ACC112 (cell line): Measurements from ENCODE around the gene FAT4.

Source experiments
- H2AFZ ChIP-seq: fragments of 200-600 bp; sonication (generic); one replicate; pipeline ENCODE4 v1.6.0; 2017; ENCODE audit warnings: antibody characterized with exemption, low read length; ENCODE audit not compliant: unreplicated experiment
- H3K27ac ChIP-seq: fragments of 200-600 bp; sonication (generic); 2 replicates; pipeline ENCODE4 v1.5.1; 2014; ENCODE audit warnings: low read depth, mild to moderate bottlenecking, antibody characterized with exemption, low read length, moderate library complexity
- H3K27me3 ChIP-seq: fragments of 200-600 bp; sonication (generic); 2 replicates; pipeline ENCODE4 v1.6.1; 2014; ENCODE audit warnings: mild to moderate bottlenecking, antibody characterized with exemption, low read length, moderate library complexity, mixed read lengths; ENCODE audit not compliant: insufficient read depth
- H3K36me3 ChIP-seq: fragments of 200-600 bp; sonication (generic); 2 replicates; pipeline ENCODE4 v1.6.1; 2016; ENCODE audit warnings: mild to moderate bottlenecking, antibody characterized with exemption, low read length, moderate library complexity, mixed read lengths; ENCODE audit not compliant: insufficient read depth
- H3K4me1 ChIP-seq: fragments of 200-600 bp; sonication (generic); one replicate; pipeline ENCODE4 v1.6.1; 2016; ENCODE audit warnings: low read length, mixed read lengths; ENCODE audit not compliant: insufficient read depth, unreplicated experiment, control insufficient read depth
- H3K4me3 ChIP-seq: fragments of 200-600 bp; sonication (generic); 2 replicates; pipeline ENCODE4 v1.5.1; 2014; ENCODE audit warnings: mild to moderate bottlenecking, low read depth, low read length
- H3K79me2 ChIP-seq: fragments of 200-600 bp; sonication (generic); one replicate; pipeline ENCODE4 v1.6.0; 2016; ENCODE audit warnings: low read length; ENCODE audit not compliant: control insufficient read depth, unreplicated experiment, insufficient read depth

FAT4 gene

DNA sequence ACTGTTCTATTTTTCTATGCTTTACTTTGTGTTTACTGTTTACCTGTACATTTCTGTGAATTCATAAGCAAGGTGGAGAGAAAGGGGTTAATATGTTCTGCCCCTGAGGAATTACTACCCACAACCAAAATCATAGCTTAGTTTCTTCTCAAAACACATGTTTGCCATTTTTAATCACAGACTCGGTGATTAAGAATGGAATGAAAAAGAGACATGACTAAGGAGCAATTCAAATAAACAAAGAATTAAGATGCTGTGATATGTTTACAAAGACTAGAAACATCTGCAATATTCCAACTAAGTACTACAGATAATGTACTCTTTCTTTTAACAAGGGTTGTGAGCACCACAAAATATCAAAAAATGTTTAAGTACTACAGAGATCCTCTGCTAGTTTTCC lies 11.7 kb upstream of the FAT4 start:
- H3K4me1 ChIP-seq = no peaks in the 10 kb centered on the region
- no peaks in the 10 kb centered on the region for H3K36me3 ChIP-seq
- H3K4me3 ChIP-seq = no peak overlapping the region
- H3K79me2 ChIP-seq = no peaks in the 10 kb centered on the region
- no peaks in the 10 kb centered on the region for H3K27me3 ChIP-seq
- H2AFZ ChIP-seq = peak overlapping the region; percentile 64
- H3K27ac ChIP-seq = no peak overlapping the region

DNA sequence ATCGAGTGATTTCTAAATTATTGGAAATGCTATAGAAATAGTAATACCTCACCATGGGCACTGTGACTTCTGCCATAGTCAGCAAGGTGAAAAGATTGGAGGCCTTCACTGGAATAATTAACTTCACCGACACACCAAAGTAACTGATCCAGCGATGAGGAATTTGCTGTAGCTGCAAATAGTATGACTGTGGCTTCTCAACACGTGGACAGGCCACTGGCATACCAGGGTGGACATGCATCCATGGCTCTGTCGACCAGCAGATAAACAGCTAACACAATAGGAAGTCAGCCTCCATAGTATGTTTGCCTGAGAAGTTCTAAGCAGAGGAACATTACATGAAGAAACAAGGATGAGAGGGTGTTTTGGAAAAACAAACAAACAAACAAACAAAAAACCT lies 10.9 kb upstream of the FAT4 start:
- Histone ChIP-seq H3K79me2 (no peaks in the 10 kb centered on the region), H3K27ac (no peak overlapping the region), H3K4me1 (no peaks in the 10 kb centered on the region), H3K4me3 (no peak overlapping the region), H3K36me3 (no peaks in the 10 kb centered on the region), H2AFZ (no peak overlapping the region), H3K27me3 (no peaks in the 10 kb centered on the region)

DNA sequence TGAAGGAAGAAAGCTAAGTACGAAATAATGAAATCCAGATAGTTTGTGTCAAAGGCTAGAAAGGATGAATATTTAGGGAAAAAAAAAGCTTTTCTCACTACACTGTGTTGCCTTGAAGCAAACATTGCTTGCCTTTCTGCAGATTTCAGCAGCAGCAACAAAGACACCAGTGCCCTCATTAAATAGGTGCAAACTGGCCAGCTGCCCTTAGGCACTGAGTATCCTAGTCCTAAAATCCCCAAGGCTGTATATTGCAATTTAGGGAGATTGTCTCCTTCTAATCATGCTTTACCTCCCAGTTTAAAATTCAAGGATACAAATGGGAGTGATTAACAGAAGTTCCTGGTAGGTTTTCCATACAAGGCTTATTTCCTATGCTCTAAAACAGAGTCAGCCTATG lies 8.6 kb upstream of the FAT4 start:
- H3K4me3 ChIP-seq = no peak overlapping the region

GRCh38 chr4:125306533-125306932 lies 8.2 kb upstream of the FAT4 start:
- H3K27ac ChIP-seq = no peak overlapping the region
- H3K79me2 ChIP-seq = no peaks in the 10 kb centered on the region
- no peaks in the 10 kb centered on the region for H3K4me1 ChIP-seq
- H3K36me3 ChIP-seq = no peaks in the 10 kb centered on the region
- no peaks in the 10 kb centered on the region for H3K27me3 ChIP-seq
- H3K4me3 ChIP-seq = no peak overlapping the region
- no peak overlapping the region for H2AFZ ChIP-seq

More for the DNA sequence above, 8.6 kb upstream of the FAT4 start:
- Histone ChIP-seq H3K79me2 (no peaks in the 10 kb centered on the region), H2AFZ (no peak overlapping the region), H3K27ac (no peak overlapping the region), H3K27me3 (no peaks in the 10 kb centered on the region), H3K36me3 (no peaks in the 10 kb centered on the region), H3K4me1 (no peaks in the 10 kb centered on the region)

- no peak overlapping the region for H3K27ac ChIP-seq
- H3K4me1 ChIP-seq = peaks cover 6% of the 10 kb centered on the region
- no peak overlapping the region for H3K4me3 ChIP-seq
- no peaks in the 10 kb centered on the region for H3K36me3 ChIP-seq
- peaks cover 13% of the 10 kb centered on the region for H3K79me2 ChIP-seq
- no peaks in the 10 kb centered on the region for H3K27me3 ChIP-seq
- H2AFZ ChIP-seq = no peak overlapping the region
Observed at GRCh38 chr4:125311503-125311902, 3.3 kb upstream of the FAT4 start.

DNA sequence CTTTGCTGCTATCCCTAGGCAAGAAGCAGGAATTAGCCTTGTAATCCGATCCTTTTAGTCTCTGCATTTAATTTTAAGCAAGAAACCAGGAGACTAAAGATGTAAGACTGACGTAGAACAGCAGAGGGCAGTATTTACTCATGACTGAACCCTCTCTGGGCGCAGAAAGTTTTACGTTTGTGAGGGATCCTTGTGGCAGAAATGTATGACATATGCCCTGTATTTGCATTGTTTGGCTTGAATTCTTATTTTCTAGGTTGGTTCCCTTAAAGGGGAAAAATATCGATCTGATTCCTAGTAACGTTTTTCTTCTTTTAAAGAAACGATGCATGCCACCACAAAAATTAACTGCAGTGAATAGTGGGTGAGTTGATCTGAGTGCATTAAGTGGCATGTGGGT lies 1.3 kb upstream of the FAT4 start:
- no peak overlapping the region for H2AFZ ChIP-seq
- H3K4me1 ChIP-seq = peaks cover 15% of the 10 kb centered on the region
- H3K79me2 ChIP-seq = peaks cover 30% of the 10 kb centered on the region
- H3K36me3 ChIP-seq = no peaks in the 10 kb centered on the region
- no peaks in the 10 kb centered on the region for H3K27me3 ChIP-seq
- H3K27ac ChIP-seq = no peak overlapping the region
- peak overlapping the region; percentile 80; the same call in 1 of the 2 replicates for H3K4me3 ChIP-seq

DNA sequence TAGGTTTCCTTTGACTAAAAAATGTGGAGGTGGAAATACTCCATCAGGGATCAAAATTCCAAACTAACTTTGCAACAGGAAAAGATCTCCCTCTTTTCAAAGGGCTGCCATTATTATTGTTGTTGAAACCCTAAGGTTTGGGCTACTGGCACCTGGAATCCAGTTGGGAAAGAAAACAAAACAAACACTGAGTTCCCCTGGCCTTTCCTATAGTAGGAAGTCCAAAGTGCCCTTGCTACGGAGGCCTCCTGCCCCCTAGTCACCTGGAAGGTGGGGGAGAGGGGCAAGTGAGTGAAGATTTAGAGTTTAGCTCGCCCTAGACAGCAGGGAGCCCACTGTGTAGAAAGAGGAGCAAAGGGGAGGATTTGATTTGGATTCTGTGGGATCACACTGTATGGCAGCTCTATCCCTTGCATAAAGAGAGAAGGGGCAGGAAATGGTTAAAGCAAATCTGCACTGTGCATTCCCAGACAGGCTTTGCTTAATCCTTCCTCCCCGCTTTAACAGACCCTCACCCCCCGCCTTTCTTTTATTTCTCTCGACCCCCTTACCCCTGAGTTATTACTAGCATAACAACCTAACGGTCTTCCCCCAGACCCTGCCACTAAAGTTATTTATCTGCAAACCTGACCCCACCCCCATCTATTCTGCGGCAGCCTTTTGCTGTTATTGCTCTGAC lies 627 bp upstream of the FAT4 start:
- H3K36me3 ChIP-seq = 0 out of 2 replicates have a peak, but pooled peaks cover 1% of the 10 kb centered on the region
- H3K27me3 ChIP-seq = no peaks in the 10 kb centered on the region
- H3K4me3 ChIP-seq = peak overlapping the region; percentile 80
- no peak overlapping the region for H3K27ac ChIP-seq
- H3K4me1 ChIP-seq = peaks cover 21% of the 10 kb centered on the region
- peaks cover 36% of the 10 kb centered on the region for H3K79me2 ChIP-seq
- peak overlapping the region; percentile 91 for H2AFZ ChIP-seq

GRCh38 chr4:125315576-125316400 lies 1.0 kb downstream of the FAT4 start:
- Histone ChIP-seq H3K36me3 (0 out of 2 replicates have a peak, but pooled peaks cover 5% of the 10 kb centered on the region), H3K27ac (peak overlapping the region; percentile 65), H3K27me3 (no peaks in the 10 kb centered on the region), H2AFZ (peak overlapping the region; percentile 75), H3K4me3 (peak overlapping the region; percentile 80), H3K4me1 (peaks cover 33% of the 10 kb centered on the region), H3K79me2 (peaks cover 53% of the 10 kb centered on the region)

DNA sequence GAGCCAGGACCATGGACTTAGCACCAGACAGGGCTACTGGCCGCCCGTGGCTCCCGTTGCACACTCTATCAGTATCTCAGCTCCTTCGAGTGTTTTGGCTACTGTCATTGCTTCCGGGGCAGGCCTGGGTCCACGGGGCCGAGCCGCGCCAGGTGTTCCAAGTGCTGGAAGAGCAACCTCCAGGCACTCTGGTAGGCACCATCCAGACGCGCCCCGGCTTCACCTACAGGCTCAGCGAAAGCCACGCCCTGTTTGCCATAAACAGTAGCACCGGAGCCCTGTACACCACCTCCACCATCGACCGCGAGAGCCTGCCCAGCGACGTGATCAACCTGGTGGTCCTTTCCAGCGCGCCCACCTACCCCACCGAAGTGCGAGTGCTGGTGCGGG lies 1.6 kb downstream of the FAT4 start:
- peaks cover 39% of the 10 kb centered on the region for H3K4me1 ChIP-seq
- H3K36me3 ChIP-seq = 0 out of 2 replicates have a peak, but pooled peaks cover 6% of the 10 kb centered on the region
- H3K27ac ChIP-seq = no peak overlapping the region
- no peaks in the 10 kb centered on the region for H3K27me3 ChIP-seq
- H3K79me2 ChIP-seq = peaks cover 57% of the 10 kb centered on the region
- peak overlapping the region; percentile 80 for H3K4me3 ChIP-seq
- H2AFZ ChIP-seq = peak overlapping the region; percentile 58

DNA sequence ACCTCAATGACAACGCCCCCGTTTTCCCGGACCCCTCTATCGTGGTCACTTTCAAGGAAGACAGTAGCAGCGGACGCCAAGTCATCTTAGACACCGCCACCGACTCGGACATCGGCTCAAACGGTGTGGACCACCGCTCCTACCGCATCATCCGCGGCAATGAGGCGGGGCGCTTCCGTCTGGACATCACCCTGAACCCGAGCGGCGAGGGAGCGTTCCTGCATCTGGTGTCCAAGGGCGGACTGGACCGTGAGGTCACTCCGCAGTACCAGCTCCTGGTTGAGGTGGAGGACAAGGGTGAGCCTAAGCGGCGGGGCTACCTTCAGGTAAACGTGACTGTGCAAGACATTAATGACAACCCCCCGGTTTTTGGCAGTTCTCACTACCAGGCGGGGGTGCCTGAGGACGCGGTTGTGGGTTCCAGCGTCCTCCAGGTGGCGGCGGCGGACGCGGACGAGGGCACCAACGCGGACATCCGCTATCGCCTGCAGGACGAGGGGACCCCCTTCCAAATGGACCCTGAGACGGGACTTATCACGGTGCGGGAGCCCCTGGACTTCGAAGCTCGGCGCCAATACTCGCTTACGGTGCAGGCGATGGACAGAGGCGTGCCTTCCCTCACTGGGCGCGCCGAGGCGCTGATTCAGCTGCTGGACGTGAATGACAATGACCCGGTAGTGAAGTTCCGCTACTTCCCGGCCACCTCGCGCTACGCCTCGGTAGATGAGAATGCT lies 2.2 kb downstream of the FAT4 start:
- Histone ChIP-seq H3K4me3 (peak overlapping the region; percentile 80), H2AFZ (peak overlapping the region; percentile 58), H3K4me1 (peaks cover 43% of the 10 kb centered on the region), H3K27me3 (no peaks in the 10 kb centered on the region), H3K79me2 (peaks cover 57% of the 10 kb centered on the region), H3K36me3 (0 out of 2 replicates have a peak, but pooled peaks cover 6% of the 10 kb centered on the region), H3K27ac (no peak overlapping the region)
